GM19193 (cell line): ENCODE data around the gene MAD1L1.

Experiments
- POLR2A ChIP-seq: IDR thresholded peaks from 4 replicates; pipeline ENCODE4 v1.6.1; 2011; ENCODE audit not compliant: insufficient read depth, insufficient read length; ENCODE audit errors: extremely low read depth

The MAD1L1 gene

GRCh38 chr7:1934756-1935155 lies 298.0 kb downstream of the MAD1L1 start:
- no peak for TF ChIP-seq POLR2A

GRCh38 chr7:1934017-1934416 lies 298.7 kb downstream of the MAD1L1 start:
- TF ChIP-seq POLR2A: no peak

GRCh38 chr7:1933066-1933750 lies 299.5 kb downstream of the MAD1L1 start:
- no peak for TF ChIP-seq POLR2A

- TF ChIP-seq POLR2A: no peak
Measured at GRCh38 chr7:1931951-1932270, 300.8 kb downstream of the MAD1L1 start.

GRCh38 chr7:1931256-1931950 lies 301.3 kb downstream of the MAD1L1 start:
- TF ChIP-seq POLR2A: no peak

GRCh38 chr7:1930381-1931065 lies 302.2 kb downstream of the MAD1L1 start:
- TF ChIP-seq POLR2A: no peak

GRCh38 chr7:1928645-1929348 lies 303.9 kb downstream of the MAD1L1 start:
- TF ChIP-seq POLR2A: no peak

GRCh38 chr7:1927937-1928644 lies 304.7 kb downstream of the MAD1L1 start:
- TF ChIP-seq POLR2A: no peak

GRCh38 chr7:1926908-1927306 lies 305.8 kb downstream of the MAD1L1 start:
- TF ChIP-seq POLR2A: no peak

GRCh38 chr7:1925973-1926907 lies 306.5 kb downstream of the MAD1L1 start:
- no peak for TF ChIP-seq POLR2A

GRCh38 chr7:1925349-1925748 lies 307.4 kb downstream of the MAD1L1 start:
- no peak for TF ChIP-seq POLR2A

GRCh38 chr7:1924258-1924817 lies 308.4 kb downstream of the MAD1L1 start:
- TF ChIP-seq POLR2A: no peak
